LNCAP (cell line): ENCODE results near the gene RASAL1.

ENCODE experiments used
- CTCF ChIP-seq: fragments of 450-650 bp; IDR thresholded peaks from 2 replicates; pipeline ENCODE4 v1.5.1; 2017; ENCODE audit warnings: mild to moderate bottlenecking

Gene RASAL1

GRCh38 chr12:113073586-113073985 lies 62.0 kb downstream of the RASAL1 start:
- no peak for TF ChIP-seq CTCF

GRCh38 chr12:113072136-113072535 lies 63.4 kb downstream of the RASAL1 start:
- no peak for TF ChIP-seq CTCF

GRCh38 chr12:113071135-113072112 lies 64.1 kb downstream of the RASAL1 start:
- TF ChIP-seq CTCF = no peak

- TF ChIP-seq CTCF = no peak
Observed at GRCh38 chr12:113070117-113070906, 65.2 kb downstream of the RASAL1 start.

GRCh38 chr12:113069751-113070116 lies 65.8 kb downstream of the RASAL1 start:
- TF ChIP-seq CTCF = no peak

- TF ChIP-seq CTCF = no peak
Observed at GRCh38 chr12:113069149-113069548, 66.4 kb downstream of the RASAL1 start.

GRCh38 chr12:113067987-113068935 lies 67.3 kb downstream of the RASAL1 start:
- no peak for TF ChIP-seq CTCF
